Right lobe of liver (tissue), 6 donors: ENCODE measurements around the gene FMO2. TPM values are rescaled to one million over a fixed set of nuclear protein-coding genes. Genes with fewer than 3 reads are reported as not detected.
A peak's percentile ranks its signal among the peaks of the same experiment; 100 is the strongest.

Source experiments
- ATAC-seq, 4 donors: fragments of 200-7000 bp; cut with Tn5 transposase; one replicate each; pipeline ENCODE4 v1.9.1; 2020; ENCODE audit warnings: mild to moderate bottlenecking in 4 of 4, moderate library complexity in 4 of 4
- DNase-seq, 3 donors: peaks; one replicate each; pipeline ENCODE4 v3.0.0-alpha.2; 2020
- H3K27ac ChIP-seq, 3 donors: fragments of 200-600 bp; one replicate each; pipeline ENCODE4 v1.8.0; 2022
- H3K27me3 ChIP-seq, 2 donors: fragments of 200-600 bp; one replicate each; pipeline ENCODE4 v1.8.0; 2022
- H3K36me3 ChIP-seq, 4 donors: fragments of 200-600 bp; sonication (generic) in 1 of 4; one replicate each; pipeline versions ENCODE4 v1.5.1 to v1.8.0; 2017 to 2022; ENCODE audit warnings: control low read depth in 1 of 4
- H3K4me1 ChIP-seq, 4 donors: fragments of 200-600 bp; sonication (generic) in 1 of 4; one replicate each; pipeline versions ENCODE4 v1.5.1 to v1.8.0; 2017 to 2022; ENCODE audit warnings: control low read depth in 1 of 4
- H3K4me3 ChIP-seq, 3 donors: fragments of 200-600 bp; one replicate each; pipeline ENCODE4 v1.8.0; 2022
- H3K9me3 ChIP-seq, 4 donors: fragments of 200-600 bp; sonication (generic) in 1 of 4; one replicate each; pipeline versions ENCODE4 v1.5.1 to v1.8.0; 2017 to 2022; ENCODE audit warnings: control low read depth in 1 of 4
- POLR2A ChIP-seq: fragments of 450-650 bp; IDR thresholded peaks from one replicate; pipeline ENCODE4 v1.6.1; 2017; ENCODE audit warnings: antibody characterized with exemption, mild to moderate bottlenecking
- WGBS: methylation state at CpG from one replicate; pipeline ENCODE4 v1.1.6; 2018; ENCODE audit warnings: low coverage, low lambda C conversion rate; ENCODE audit not compliant: insufficient coverage; ENCODE audit errors: missing lambda C conversion rate; 5-methylcytosine and 5-hydroxymethylcytosine counted together
- intact Hi-C, 2 donors: fragments of 100-400 bp; cut with DNase I; formaldehyde crosslinking; loops; one replicate each; pipeline versions ENCODE4 v1.11.2 to v1.14.1; 2022
- small RNA-seq, 2 experiments: library from RNA; depleted of rRNA; stranded (forward); fragments of <200 nt; gene quantifications; one replicate each; pipeline ENCODE3, GENCODE V24; 2016
- total RNA-seq, 6 experiments: library from RNA; depleted of rRNA in 2 of 6; stranded (reverse); fragments of >200 nt in 2 of 6; fragmentation: NEBNext Ultra II Directional in 3 of 6; extraction: Animal tissue kit (Norgen Biotek cat#: 25700) in 3 of 6; gene quantifications; one replicate each; pipeline versions ENCODE4 v1.1.0 to v1.2.4, GENCODE V29; 2016 to 2023
- TF ChIP-seq, protein P1 (sequence below), 4 donors: fragments of 200-600 bp in 3 of 4; fragments of 450-650 bp in 1 of 4; IDR thresholded peaks; one replicate each; pipeline versions ENCODE4 v1.5.1 to v1.8.0; 2016 to 2022; ENCODE audit warnings: antibody characterized with exemption in 4 of 4, mild to moderate bottlenecking in 2 of 4
- donor health status: DM: no; HTN: yes; CAD: no.
- donor health status: DM: no; HTN: no; CAD: no.
- donor health status: DM: no; HTN: no; CAD: no.
- donor health status: DM: no; HTN: yes; CAD: no.
- donor health status: DM: no; HTN: yes; CAD: no.

The FMO2 gene
- total RNA-seq, 6 experiments from 2014 or later = 1.0 to 6.8 (median 3.9) TPM

DNA sequence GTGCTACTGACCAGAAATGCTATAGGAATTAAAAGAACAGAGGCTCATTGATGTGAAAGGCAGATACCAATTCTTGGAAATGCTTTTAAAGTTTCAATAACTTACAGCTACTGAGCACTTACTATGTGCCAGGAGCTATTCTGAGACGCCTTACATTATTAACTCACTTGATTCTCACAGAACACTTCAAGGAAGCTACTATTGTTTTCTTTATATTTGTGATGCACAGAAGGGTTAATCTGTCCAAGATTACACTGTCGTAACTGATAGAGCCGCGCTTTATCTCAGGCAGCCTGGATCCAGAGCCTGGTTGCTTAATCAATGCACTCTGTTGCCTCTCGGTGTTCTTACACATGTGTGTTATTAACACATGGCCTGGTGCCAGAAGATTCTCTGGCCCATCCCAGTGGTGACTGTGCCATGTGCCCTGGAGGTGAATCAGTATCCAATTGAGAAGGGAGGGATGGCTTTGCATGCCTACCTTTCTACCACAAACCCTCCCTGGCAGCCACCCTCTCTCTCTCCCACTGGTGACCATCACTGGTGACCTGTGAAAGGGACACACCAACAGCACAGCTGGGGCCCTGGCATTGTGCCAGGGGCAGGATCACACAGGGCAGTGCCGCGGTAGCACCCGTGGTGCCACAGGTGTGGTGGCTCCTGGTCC, 72.0 kb downstream of the FMO2 start:
- WGBS = 21% methylated on average over 8 of the region's 8 CpGs
- Histone ChIP-seq H3K27ac (peak overlapping the region in 1 of 3 donors; percentile 31), H3K9me3 (no peaks in the 10 kb centered on the region), H3K27me3 (no peaks in the 10 kb centered on the region), H3K4me1 (peaks cover 0 to 16% (median 5%) of the 10 kb centered on the region in 4 donors), H3K4me3 (peak overlapping the region in 1 of 3 donors; percentile 20), H3K36me3 (no peaks in the 10 kb centered on the region)
- peak; percentile 85 to 94 (median 94) for ATAC-seq
- intact Hi-C loops = loop anchor here in 1 of 2 donors (10.0 kb wide), 1 partner anchor 48 kb away; no protein-coding TSS in a partner anchor
- peak; percentile 50 to 83 (median 76) for DNase-seq
- TF ChIP-seq, protein P1, sequence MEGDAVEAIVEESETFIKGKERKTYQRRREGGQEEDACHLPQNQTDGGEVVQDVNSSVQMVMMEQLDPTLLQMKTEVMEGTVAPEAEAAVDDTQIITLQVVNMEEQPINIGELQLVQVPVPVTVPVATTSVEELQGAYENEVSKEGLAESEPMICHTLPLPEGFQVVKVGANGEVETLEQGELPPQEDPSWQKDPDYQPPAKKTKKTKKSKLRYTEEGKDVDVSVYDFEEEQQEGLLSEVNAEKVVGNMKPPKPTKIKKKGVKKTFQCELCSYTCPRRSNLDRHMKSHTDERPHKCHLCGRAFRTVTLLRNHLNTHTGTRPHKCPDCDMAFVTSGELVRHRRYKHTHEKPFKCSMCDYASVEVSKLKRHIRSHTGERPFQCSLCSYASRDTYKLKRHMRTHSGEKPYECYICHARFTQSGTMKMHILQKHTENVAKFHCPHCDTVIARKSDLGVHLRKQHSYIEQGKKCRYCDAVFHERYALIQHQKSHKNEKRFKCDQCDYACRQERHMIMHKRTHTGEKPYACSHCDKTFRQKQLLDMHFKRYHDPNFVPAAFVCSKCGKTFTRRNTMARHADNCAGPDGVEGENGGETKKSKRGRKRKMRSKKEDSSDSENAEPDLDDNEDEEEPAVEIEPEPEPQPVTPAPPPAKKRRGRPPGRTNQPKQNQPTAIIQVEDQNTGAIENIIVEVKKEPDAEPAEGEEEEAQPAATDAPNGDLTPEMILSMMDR (IDR thresholded peaks at IDR 0.05) = no peak
- TF ChIP-seq POLR2A = no peak

DNA sequence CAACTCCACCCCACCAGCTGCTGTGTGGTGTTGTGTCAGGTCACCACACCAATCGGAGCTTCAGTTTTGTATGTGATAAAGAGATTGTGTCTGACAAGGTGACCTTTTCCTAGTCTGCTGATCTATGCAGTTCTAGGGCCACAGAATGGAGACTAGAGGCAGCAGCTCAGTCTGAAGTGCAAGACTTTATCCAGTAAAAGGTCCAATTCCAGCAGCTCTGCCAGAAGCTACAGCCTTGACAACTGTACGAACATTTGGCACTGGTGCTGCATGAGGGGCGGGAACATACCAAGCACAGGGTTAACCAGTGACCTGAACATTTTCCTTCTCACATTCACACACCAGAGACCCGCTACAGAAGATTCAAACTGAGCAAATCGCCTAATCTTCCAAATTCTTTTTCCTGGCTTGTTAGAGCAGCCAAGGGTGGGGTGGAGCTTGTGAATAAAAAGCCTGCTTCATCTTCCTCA, 72.5 kb downstream of the FMO2 start:
- intact Hi-C loops = loop anchor here in 1 of 2 donors (10.0 kb wide), 1 partner anchor 47 kb away; no protein-coding TSS in a partner anchor
- peak in 3 of 4 donors; percentile 25 to 60 (median 35) for ATAC-seq

DNA sequence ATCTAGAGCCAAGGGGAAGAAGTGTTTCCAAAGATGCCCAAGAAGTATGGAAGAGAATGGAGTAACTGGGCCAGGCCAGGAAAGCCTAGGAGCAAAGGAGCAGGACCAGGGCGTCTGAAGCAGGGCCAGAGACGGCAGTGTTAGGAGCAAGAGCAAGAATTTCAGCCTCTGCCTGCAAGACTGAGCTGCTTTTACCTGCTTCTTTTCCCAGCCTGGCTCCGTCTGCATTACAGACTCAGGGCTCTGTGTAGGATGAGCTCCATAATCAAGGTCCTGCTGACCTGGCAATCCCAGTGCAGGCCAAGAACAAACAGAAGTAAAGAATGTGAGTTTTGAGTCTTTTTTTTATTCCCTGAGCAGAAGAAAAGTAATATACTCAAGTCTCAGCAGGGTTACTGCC, 73.3 kb downstream of the FMO2 start:
- Histone ChIP-seq H3K9me3 (no peaks in the 10 kb centered on the region), H3K27me3 (no peaks in the 10 kb centered on the region), H3K4me1 (peaks cover 0 to 16% (median 5%) of the 10 kb centered on the region in 4 donors), H3K36me3 (no peaks in the 10 kb centered on the region), H3K4me3 (no peak overlapping the region), H3K27ac (no peak overlapping the region)
- WGBS = 80% methylated on average over 3 of the region's 3 CpGs
- ATAC-seq = no peak
- DNase-seq = no peak
- no peak for TF ChIP-seq POLR2A
- TF ChIP-seq, protein P1 (IDR thresholded peaks at IDR 0.05) = no peak
- intact Hi-C loops = loop anchor here in 1 of 2 donors (10.0 kb wide), 1 partner anchor 46 kb away; no protein-coding TSS in a partner anchor

More for the DNA sequence above, 72.5 kb downstream of the FMO2 start:
- Histone ChIP-seq H3K27me3 (no peaks in the 10 kb centered on the region), H3K4me1 (peaks cover 0 to 16% (median 5%) of the 10 kb centered on the region in 4 donors), H3K27ac (peak overlapping the region in 1 of 3 donors; percentile 31), H3K4me3 (peak overlapping the region in 1 of 3 donors; percentile 20), H3K36me3 (no peaks in the 10 kb centered on the region), H3K9me3 (no peaks in the 10 kb centered on the region)
- TF ChIP-seq, protein P1 (IDR thresholded peaks at IDR 0.05) = no peak
- TF ChIP-seq POLR2A = no peak
- 37% methylated on average over 5 of the region's 5 CpGs for WGBS
- DNase-seq = no peak

DNA sequence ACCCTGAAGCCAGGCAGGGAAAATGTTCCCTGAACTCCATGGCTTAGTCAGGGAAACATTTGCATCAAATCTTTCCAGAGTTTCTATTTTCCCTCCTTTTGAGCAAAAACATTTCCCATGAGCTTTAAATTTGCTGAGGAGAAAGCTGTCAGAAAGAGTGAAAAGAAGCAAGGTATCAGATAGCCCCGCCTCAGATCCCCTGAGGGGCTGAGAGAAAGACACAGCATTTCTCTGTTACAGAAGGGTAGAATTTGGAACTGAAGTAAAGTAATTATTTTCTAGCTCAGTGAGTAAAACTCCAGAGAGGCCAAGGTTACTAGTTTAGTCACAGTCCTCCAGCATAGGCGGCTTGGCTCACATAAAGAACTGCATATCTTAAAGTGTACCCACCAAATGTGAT, 73.8 kb downstream of the FMO2 start:
- WGBS = 71% methylated on average over 1 of the region's 2 CpGs
- intact Hi-C loops = loop anchor here in 1 of 2 donors (10.0 kb wide), 1 partner anchor 46 kb away; no protein-coding TSS in a partner anchor
- no peak overlapping the region for H3K27ac ChIP-seq
- no peaks in the 10 kb centered on the region for H3K27me3 ChIP-seq
- H3K9me3 ChIP-seq = no peaks in the 10 kb centered on the region
- no peaks in the 10 kb centered on the region for H3K36me3 ChIP-seq
- DNase-seq (no peak), ATAC-seq (no peak)
- H3K4me3 ChIP-seq = no peak overlapping the region
- TF ChIP-seq, protein P1 (IDR thresholded peaks at IDR 0.05) = no peak
- no peak for TF ChIP-seq POLR2A
- H3K4me1 ChIP-seq = peaks cover 0 to 16% (median 5%) of the 10 kb centered on the region in 4 donors

Small RNAs within 50 kb of the gene (small RNA-seq; reads per million reads assigned to genes)
- gene RF00019 = 0 reads per million in 2 experiments

Other genes with a start within 250 kb of the FMO2 start
- not detected for gene MROH9, start 249.8 kb upstream of the FMO2 start, total RNA-seq
- gene FMO3, start 94.4 kb upstream of the FMO2 start, total RNA-seq = 100 to 1,000 TPM; 107 to 428 (median 326) TPM
- gene FMO1, start 63.2 kb downstream of the FMO2 start, total RNA-seq = 1 to 10 TPM in 3 of 6 experiments, under 1 TPM in 3; 0.15 to 7.6 (median 2.5) TPM
- 10 to 100 TPM; 12.8 to 32.7 (median 20.0) TPM for gene FMO4, start 128.9 kb downstream of the FMO2 start, total RNA-seq